Activated gamma-delta T cell (primary cell): Measurements from ENCODE around the gene ZNF791.
A peak's percentile ranks its signal among the peaks of the same experiment; 100 is the strongest.
"Not testable (repeated sequence)": the region's sequence is repeated elsewhere in the genome, so short reads cannot be mapped to it uniquely, and the experiment has no call there.

Experiments
- DNase-seq: peaks from one replicate; lab custom pipeline; 2025; lab: John Stamatoyannopoulos, UW

ZNF791 gene

GRCh38 chr19:12629215-12629614 lies 18.5 kb downstream of the ZNF791 start:
- no peak for DNase-seq

- no peak for DNase-seq
Observed at GRCh38 chr19:12636631-12637030, 25.9 kb downstream of the ZNF791 start.

DNA sequence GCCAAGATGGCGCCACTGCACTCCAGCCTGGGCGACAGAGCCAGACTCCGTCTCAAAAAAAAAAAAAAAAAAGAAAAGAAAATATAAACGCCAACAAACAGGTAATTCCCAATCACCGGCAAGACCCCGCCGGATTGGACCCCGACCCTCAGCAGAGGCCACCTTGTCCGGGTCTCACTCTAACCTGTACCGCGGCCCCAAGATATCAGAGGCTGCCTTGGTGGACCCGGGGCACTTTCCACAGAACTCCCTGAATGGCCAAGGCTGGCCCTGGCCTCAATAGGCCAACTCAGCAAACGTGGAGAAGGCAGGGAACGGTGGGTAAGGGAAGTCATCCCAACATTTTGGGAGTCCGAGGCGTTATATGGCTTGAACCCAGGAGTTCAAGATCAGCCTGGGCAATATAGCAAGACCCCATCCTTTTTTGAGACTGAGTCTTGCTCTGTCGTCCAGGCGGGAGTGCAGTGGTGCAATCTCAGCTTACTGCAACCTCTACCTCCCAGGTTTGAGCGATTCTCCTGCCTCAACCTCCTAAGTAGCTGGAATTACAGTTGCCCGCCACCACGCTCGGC lies 28.0 kb downstream of the ZNF791 start:
- DNase-seq = no peak

DNA sequence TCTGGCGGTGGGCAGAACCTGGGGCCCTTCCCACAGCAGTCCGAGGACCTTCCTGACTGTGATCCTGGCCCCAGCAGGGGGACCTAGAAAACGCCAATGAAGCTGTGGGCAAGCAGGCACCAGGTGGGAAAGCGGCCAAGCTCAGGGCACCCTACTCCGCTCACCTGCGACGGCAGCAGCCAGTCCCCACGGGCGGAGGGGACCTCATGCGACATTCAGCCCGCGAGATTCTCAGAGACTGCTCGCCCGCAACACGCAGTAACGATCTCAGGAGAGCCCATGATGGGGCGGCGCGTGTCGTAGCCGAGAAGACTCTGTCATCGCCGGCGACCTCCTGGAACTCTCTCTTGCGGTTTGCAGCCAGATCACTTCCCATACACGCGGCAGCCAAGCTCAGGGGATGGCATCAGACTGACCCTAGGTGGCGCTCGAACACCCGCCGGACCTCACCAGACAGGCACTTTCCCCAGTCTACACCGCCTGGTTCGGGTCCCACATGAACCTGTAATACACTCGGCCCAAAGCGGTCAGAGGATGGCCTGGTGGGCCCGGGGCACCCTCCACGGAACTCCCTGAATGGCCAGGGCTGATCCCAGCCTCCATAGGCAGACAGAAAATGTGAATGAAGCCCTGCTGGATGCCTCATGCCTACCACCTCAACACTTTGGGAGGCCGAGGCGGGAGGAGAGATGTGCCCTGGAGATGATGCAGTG lies 29.3 kb downstream of the ZNF791 start:
- peak; percentile 49 for DNase-seq

DNA sequence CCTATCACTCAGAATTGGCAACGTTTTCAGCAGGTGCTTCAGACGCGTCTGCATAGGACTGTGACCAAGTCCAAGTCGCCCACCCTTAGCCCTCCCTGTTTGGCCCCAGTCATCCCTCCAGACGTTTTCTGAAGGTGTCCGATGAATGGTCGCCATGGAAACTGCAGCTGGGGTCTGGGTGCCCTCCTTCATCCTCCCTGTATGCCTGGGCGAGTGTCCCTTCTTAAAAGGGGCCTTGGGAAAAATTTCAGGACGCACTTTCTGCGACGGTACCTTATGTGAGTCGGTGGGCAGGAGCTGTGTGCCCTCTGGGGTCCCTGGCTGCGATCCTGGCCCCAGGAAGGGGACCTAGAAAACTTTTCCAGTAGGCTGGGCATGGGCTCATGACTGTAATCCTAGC lies 30.7 kb downstream of the ZNF791 start:
- no peak for DNase-seq

DNA sequence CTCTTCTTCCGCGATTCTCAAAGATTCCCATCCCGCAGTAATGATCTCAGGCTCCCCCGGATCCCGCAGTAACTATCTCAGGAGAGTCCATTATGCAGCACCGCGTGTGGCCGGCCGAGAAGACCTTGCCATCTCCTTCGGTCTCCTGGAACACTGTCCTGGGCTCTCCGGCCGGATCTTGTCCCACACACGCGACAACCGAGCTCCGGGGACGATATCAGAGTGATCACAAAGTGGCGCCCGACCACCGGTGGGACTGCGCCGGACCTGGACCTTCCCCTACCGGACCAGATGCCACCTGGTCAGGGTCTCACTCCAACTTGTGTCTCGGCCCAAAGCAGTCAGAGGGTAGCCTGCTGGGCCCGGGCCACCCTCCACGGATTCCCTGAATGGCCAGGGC lies 31.8 kb downstream of the ZNF791 start:
- no peak for DNase-seq

DNA sequence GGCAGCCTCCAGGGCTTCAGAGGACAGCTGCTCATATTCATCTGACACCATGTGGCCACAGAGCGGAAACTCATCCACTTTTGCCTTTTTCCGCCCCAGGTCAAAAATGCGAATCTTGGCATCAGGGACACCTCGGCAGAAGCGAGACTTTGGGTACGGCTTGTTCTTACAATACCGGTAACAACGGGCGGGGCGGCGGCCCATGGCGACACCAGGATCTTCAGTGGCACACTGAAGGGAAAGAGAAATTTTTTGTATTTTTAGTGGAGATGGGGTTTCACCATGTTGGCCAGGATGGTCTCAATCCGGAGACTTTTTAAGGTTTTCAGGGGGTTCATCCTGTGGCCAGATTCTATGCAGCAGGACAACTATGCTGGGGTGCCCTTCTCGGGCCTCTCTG lies 33.0 kb downstream of the ZNF791 start:
- DNase-seq = not testable (repeated sequence)

- no peak for DNase-seq
Observed at GRCh38 chr19:12646551-12646950, 35.8 kb downstream of the ZNF791 start.

DNA sequence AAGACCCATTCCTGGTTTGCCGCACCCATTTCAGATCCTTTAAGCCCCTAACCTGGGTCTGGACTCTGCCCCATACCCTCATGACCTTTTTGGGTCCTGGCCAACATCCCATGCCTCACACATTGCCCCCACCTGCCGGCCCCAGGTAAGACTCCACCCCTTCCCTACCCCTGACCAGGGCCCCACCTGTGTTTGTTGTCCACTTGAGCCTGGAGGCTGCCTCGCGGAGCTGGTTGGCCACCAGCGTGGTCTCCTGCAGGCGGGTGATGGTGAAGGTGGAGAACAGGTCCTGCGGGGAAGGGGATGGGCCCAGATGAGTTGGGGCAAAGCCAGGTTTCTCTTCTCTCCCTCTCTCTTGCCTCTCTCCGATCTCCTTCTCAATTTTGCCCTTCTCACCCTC lies 36.3 kb downstream of the ZNF791 start:
- DNase-seq = no peak

DNA sequence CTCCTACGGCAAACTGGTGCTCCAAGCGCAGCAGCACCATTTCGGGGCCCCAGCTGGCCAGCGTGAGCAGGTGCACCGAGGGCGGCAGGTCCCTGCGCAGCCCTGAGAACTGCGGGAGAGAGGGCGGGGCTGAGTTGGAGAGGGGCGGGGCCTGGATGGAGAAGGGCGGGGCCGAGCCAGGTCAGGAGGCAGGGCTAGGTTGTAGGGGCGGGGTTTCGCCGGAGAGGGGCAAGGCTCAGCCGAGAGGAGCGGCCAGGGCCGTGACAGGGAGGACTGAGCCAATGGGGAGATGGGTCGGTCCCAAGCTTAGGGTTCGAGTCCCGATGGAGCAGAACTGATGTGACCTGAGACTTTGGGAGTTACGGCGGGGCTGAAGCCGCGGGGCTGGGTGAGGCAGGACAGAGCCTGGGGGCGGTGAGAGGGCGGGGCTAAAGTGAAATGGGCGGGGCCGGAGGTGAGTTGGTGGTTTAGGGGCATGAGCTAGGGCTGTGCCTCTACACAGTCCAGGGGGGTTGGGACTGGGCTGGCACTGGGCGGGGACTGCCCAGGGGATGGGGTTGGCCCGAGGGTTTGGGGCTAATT lies 36.9 kb downstream of the ZNF791 start:
- DNase-seq = no peak

DNA sequence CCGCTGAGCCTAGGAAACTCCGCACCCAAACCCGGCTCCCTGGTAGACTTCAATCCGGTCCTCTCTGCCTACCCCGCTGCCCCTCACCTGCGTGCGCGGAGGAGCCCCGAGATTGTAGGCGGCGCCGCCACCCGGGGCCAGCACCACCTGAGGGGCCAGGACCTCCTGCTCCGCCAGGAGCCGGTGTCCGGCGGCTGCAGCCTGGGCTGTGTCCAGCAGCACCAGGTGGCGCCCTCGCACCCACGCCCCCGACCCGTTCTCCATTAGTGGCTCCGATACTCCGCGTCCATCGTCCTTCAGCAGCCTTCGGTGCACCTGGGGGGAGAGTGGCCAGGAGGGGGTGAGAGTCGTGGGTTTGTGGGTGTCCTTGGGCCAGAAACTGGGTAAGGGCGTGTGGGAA lies 37.4 kb downstream of the ZNF791 start:
- DNase-seq = no peak

- no peak for DNase-seq
Observed at GRCh38 chr19:12649941-12650340, 39.2 kb downstream of the ZNF791 start.

- no peak for DNase-seq
Observed at GRCh38 chr19:12652219-12652618, 41.5 kb downstream of the ZNF791 start.

GRCh38 chr19:12655546-12655945 lies 44.8 kb downstream of the ZNF791 start:
- no peak for DNase-seq

- DNase-seq = no peak
Observed at GRCh38 chr19:12656899-12657571, 46.3 kb downstream of the ZNF791 start.

DNA sequence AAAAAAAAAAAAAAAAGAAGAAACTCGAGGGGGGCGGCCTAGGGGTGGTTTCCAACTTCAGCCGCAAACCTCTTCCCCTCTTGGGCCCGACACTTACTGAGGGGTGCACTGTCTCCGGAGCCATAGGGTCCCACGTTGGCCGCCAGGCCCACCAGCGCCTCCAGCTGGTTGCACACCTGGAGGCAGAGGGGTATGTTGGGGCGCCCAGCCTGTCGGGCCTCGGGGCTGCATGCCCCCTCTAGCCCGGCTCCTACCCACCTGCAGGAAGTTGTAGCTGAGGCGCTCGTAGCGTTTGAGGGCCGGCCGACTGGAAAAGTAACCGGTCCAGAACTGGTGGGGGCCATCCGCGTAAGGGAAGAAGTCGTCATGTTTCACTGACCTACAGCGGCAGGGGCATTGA lies 47.2 kb downstream of the ZNF791 start:
- DNase-seq = no peak

DNA sequence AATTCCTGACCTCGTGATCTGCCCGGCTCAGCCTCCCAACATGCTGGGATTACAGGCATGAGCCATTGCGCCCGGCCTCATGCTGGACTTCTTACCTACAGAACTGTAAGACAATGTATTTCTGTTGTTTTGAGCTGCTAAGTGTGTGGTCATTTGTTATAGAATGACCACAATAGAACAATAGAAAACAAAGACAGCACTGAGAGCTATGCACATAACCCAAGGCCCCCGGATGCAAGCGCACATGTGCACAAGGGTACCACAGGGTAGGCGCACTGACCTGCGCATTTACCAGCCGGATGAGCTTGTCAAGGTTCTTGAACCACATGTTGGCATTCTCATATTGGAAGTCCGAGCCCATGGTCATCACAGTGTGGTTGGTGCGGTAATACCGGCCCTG lies 50.3 kb downstream of the ZNF791 start:
- DNase-seq = no peak

- no peak for DNase-seq
Observed at GRCh38 chr19:12664406-12665280, 53.9 kb downstream of the ZNF791 start.

- no peak for DNase-seq
Observed at GRCh38 chr19:12665281-12665573, 54.5 kb downstream of the ZNF791 start.

GRCh38 chr19:12665671-12666264 lies 55.0 kb downstream of the ZNF791 start:
- no peak for DNase-seq

DNA sequence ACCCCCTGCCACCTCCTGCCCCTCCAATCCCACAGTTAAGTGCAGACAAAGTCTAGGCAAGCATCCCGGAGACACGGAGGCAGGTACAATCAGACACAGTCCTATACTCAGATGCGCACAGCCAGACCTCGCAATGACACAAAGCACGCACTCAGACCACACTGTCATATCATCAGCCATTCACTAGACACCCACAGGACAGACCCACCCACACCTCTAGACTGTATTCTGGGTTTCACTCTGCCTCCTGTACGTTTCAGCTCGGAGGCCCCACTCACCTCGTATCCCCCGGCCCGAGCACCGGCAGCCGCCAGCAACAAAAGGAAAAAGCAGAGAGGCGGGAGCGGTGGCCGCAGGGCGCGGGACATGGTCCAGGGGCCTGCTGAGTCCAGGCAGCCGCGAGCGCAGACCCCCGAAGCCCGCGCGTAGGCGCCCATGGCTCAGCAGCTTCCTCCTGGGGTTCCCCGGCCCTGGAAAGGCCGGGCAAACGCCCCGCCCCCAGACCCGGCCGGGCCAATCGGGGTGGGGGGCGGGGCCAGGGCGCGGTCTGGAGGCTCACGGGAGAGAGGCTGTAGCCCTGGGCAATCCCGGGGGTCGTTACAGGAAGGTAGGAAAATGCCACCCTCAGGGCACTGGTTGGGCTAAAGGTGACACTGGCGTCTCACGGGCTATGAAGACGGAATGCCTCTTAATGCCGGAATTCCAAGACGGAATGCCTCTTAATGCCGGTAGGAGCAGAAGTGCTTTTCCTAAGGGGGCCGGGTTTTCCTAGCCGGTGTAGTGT lies 55.7 kb downstream of the ZNF791 start, which contains the start of the genes MAN2B1 and WDR83:
Gene MAN2B1, minus strand, starts transcription at position 478 of the 784 bp plus-strand sequence. Its CDS starts 41 bp downstream, at position 437.
Gene WDR83, plus strand, starts transcription at position 543 of the 784 bp plus-strand sequence. CDS start 2,984 bp downstream, outside the sequence.
- DNase-seq = peak; percentile 77
